ENCODE results near the gene ETFA. TPM values are rescaled to one million over a fixed set of nuclear protein-coding genes. Genes with fewer than 3 reads are reported as not detected.

ETFA gene
- total and polyA plus RNA-seq, 10 donors: 49.7 to 98.5 (median 80.5) TPM

DNA sequence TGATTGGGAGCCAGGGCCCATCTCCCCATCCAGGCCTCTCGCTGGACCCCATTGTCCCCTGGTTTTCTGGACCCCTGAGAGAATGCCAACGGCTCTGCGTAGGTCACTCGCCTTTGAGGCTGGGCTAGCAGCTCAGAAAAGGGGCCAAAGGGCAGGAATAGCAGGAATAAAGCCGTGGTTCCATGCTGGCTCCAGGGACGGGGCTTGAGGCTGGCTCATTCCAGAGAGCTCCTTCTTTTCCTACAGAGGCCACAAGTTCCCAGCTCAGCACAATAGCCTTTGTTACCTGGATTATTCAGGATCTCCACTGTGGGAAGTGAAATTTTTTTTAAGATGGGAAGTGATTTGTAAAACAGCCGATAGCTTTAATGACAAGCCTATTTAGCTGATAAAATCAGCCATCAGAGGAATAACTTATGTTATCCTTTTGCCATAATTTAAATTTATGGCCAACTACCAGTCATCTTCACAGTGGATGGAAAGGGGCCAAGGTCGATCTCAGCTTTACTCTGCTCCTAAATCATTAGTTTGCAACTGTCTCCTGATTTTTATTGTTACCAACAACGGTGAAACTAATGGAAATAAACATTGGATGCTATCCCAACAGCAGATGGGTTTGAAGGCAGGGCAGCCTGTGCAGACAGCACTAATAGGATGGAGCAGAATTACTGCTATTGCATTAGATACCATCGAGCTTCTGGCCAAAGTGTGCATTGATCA, 127.2 kb downstream of the ETFA start:
- 69 to 80% (median 74%) methylated on average over 10 of the region's 10 CpGs for whole genome bisulfite sequencing, 5 donors

DNA sequence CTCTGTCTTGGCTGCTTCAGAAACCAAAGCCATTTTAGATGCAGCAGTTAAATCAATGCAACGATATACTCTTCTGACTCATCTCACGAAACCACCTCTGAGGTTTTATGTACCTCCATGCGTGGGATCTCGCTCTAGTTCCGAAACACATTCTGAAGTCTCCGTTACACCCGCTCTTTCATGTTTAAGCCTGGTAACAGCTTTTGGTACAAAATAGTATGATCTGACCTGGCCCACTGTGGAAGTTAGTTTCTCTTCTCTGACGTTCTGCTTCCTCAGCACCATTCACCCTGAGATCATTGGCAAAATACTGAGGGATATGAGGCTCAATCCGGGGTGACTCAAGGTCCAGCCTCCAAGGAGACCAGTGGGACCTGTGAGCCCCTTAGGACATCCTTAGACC, 129.6 kb downstream of the ETFA start:
- no peak overlapping the region for H3K4me3 ChIP-seq
- intact Hi-C loops (cut with DNase I; ENCODE audit: low total_unique reads): no loop called here

More for the DNA sequence above, 127.2 kb downstream of the ETFA start:
- no peak for TF ChIP-seq POLR2A (IDR thresholded peaks at IDR 0.05)
- TF ChIP-seq, protein P1, sequence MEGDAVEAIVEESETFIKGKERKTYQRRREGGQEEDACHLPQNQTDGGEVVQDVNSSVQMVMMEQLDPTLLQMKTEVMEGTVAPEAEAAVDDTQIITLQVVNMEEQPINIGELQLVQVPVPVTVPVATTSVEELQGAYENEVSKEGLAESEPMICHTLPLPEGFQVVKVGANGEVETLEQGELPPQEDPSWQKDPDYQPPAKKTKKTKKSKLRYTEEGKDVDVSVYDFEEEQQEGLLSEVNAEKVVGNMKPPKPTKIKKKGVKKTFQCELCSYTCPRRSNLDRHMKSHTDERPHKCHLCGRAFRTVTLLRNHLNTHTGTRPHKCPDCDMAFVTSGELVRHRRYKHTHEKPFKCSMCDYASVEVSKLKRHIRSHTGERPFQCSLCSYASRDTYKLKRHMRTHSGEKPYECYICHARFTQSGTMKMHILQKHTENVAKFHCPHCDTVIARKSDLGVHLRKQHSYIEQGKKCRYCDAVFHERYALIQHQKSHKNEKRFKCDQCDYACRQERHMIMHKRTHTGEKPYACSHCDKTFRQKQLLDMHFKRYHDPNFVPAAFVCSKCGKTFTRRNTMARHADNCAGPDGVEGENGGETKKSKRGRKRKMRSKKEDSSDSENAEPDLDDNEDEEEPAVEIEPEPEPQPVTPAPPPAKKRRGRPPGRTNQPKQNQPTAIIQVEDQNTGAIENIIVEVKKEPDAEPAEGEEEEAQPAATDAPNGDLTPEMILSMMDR (IDR thresholded peaks at IDR 0.05 in 8 of 11, conservative IDR thresholded peaks at IDR 0.05 in 3 of 11): no peak
- no peak for TF ChIP-seq POLR2AphosphoS5 (IDR thresholded peaks at IDR 0.05)
- no peak for DNase-seq
- intact Hi-C loops (cut with DNase I; ENCODE audit: low total_unique reads): no loop called here
- H3K4me1 ChIP-seq: no peaks in the 10 kb centered on the region
- peaks cover 0 to 53% (median 0%) of the 10 kb centered on the region in 7 donors for H3K27me3 ChIP-seq (replicated peaks in 1 of 7)
- H3K27ac ChIP-seq: no peak overlapping the region
- no peaks in the 10 kb centered on the region for H3K9me3 ChIP-seq
- H3K4me3 ChIP-seq: no peak overlapping the region
- H3K36me3 ChIP-seq: no peaks in the 10 kb centered on the region

DNA sequence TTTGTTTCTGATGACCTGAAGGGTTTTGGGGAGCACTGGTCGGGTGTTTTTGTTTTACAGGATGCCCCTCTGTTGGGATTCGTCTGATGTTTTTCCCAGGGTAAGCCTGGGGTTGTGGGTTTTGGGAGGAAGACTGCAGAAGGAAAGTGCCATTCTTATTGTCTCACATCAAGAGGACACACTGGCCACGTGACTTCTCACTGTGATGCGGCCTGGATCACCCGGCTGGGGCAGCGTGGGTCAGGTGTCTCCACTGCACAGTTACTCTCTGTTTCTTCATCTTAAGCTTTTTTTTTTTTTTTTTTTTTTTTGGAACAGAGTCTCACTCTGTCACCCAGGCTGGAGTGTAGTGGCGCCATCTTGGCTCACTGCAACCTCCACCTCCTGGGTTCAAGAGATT, 130.9 kb downstream of the ETFA start:
- no peaks in the 10 kb centered on the region for H3K36me3 ChIP-seq
- intact Hi-C loops (cut with DNase I; ENCODE audit: low total_unique reads): no loop called here
- no peak overlapping the region for H3K4me3 ChIP-seq
- 91 to 96% (median 95%) methylated on average over 7 of the region's 7 CpGs for WGBS, 5 donors
- H3K27me3 ChIP-seq (replicated peaks in 1 of 7): peaks cover 0 to 51% (median 0%) of the 10 kb centered on the region in 7 donors
- H3K9me3 ChIP-seq: no peaks in the 10 kb centered on the region
- no peak for DNase-seq
- TF ChIP-seq, protein P1 (IDR thresholded peaks at IDR 0.05 in 8 of 11, conservative IDR thresholded peaks at IDR 0.05 in 3 of 11): no peak
- TF ChIP-seq POLR2A (IDR thresholded peaks at IDR 0.05): no peak
- TF ChIP-seq POLR2AphosphoS5 (IDR thresholded peaks at IDR 0.05): no peak
- no peak overlapping the region for H3K27ac ChIP-seq
- H3K4me1 ChIP-seq: no peaks in the 10 kb centered on the region

More for the DNA sequence above, 129.6 kb downstream of the ETFA start:
- no peak for DNase-seq
- H3K4me1 ChIP-seq: no peaks in the 10 kb centered on the region
- 76 to 89% (median 77%) methylated on average over 9 of the region's 9 CpGs for WGBS, 5 donors
- H3K27ac ChIP-seq: no peak overlapping the region
- peaks cover 0 to 57% (median 0%) of the 10 kb centered on the region in 7 donors for H3K27me3 ChIP-seq (replicated peaks in 1 of 7)
- no peaks in the 10 kb centered on the region for H3K9me3 ChIP-seq
- H3K36me3 ChIP-seq: no peaks in the 10 kb centered on the region
- TF ChIP-seq POLR2AphosphoS5 (IDR thresholded peaks at IDR 0.05) (no peak), POLR2A (IDR thresholded peaks at IDR 0.05) (no peak)
- TF ChIP-seq, protein P1 (IDR thresholded peaks at IDR 0.05 in 8 of 11, conservative IDR thresholded peaks at IDR 0.05 in 3 of 11): no peak

DNA sequence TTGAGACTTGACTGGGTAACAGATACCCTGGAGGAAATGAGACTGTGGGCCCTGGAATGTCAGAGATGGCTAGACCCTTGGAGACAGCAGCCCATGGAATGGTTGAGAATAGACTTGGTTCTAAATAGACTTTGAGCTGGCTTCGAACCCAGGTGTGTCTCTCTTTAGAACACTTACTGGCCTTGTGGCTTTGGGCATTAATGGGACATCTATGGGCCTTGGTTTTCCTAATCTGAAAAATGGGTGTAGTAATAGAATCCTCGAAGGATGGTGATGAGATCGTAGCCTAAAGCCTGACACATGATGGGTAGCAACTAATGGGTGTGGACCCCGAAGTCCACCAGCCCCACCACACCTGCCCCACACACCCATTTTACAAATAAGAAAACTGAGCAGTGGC, 132.2 kb downstream of the ETFA start:
- no peak for DNase-seq
- Histone ChIP-seq H3K4me3 (no peak overlapping the region), H3K9me3 (no peaks in the 10 kb centered on the region), H3K36me3 (no peaks in the 10 kb centered on the region), H3K4me1 (no peaks in the 10 kb centered on the region), H3K27ac (no peak overlapping the region), H3K27me3 (replicated peaks in 1 of 7) (peaks cover 0 to 44% (median 0%) of the 10 kb centered on the region in 7 donors)
- TF ChIP-seq POLR2AphosphoS5 (IDR thresholded peaks at IDR 0.05) (no peak), POLR2A (IDR thresholded peaks at IDR 0.05) (no peak)
- TF ChIP-seq, protein P1 (IDR thresholded peaks at IDR 0.05 in 8 of 11, conservative IDR thresholded peaks at IDR 0.05 in 3 of 11): no peak
- WGBS, 5 donors: 82 to 95% (median 91%) methylated on average over 4 of the region's 4 CpGs
- intact Hi-C loops (cut with DNase I; ENCODE audit: low total_unique reads): no loop called here
